GM19023 (cell line): Measurements from ENCODE around the gene B9D2.
"Not testable (repeated sequence)": the region's sequence is repeated elsewhere in the genome, so short reads cannot be mapped to it uniquely, and the experiment has no call there.

Experiments used
- ATAC-seq: cut with Tn5 transposase; IDR thresholded peaks from one replicate; pipeline ENCODE4 v1.9.1; 2021; ENCODE audit warnings: mild to moderate bottlenecking, moderate library complexity; ENCODE audit not compliant: unreplicated experiment

B9D2 gene

DNA sequence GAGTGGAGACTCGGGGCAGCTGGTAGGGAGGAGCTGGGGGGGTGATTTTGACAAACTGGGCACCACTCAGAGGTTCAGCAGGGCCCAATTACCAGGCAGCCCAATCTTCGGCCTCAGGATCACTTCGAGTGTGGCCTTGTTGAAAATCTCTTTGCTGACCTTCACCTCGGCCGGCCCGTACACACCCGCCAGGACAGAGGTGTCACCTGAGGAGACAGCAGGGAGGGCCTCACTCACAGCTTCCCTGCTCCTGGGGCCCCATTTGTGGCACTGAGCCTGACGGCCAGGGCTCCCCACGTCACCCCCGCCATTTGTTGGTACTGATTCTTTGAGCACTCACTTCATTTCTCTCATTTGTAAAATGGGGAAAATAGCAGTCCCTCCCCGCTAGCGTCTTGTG lies 28.8 kb upstream of the B9D2 start:
- ATAC-seq: no peak

DNA sequence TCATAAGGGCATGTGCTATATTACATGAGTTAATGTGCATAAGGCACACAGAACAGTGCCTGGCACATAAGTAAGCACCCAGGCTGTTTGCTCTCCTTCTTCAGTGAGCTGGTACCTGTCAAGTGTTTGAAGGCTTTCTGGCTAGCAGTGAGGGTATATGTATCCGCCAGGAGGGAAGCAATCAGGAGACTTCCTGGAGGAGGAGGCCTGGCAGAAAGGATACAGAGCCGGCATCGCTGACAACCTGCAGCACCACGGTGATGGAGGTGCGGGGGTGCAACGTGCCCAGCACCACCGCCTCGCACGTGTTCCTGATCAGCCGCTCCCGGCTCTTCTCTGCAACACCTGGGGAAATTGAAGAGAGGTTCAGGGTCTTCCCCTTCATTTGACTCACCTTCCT lies 27.7 kb upstream of the B9D2 start:
- ATAC-seq: no peak

DNA sequence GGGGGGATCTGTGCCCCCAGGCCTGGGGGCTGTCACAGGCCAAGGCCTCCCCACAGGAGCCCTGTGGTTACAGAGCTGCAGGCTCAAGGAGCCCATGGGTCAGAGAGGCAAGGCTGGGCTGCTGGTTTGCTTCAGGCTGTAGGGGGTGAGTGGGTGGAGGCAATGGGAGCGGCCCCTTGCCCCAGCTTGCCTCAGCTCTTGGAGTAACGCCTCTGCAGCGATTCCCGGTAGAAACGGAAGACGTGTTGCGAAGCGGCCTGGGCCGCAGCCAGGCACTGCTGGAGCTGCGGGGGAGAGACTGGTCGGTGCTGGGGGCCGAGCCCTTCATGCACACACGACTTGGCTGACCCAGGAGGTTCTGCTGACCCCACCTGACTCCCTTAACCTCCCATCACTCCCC lies 22.5 kb upstream of the B9D2 start:
- no peak for ATAC-seq

DNA sequence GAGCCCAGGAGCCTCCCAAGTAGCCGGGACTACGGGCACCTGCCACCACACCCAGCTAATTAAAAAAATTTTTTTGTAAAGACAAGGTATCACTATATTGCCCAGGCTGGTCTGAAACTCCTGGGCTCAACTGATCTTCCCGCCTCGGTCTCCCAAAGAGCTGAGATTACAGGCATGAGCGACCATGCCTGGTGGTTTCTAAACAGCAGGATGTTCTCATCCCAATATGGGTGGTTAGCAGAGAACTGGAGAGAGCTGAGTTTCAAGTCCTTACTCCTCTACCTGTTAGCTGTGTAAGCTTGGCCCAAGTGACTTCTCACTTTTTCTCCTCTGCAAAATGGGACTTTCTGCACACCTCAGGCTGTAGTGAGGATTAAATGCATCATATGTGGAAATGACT lies 20.4 kb upstream of the B9D2 start:
- no peak for ATAC-seq

DNA sequence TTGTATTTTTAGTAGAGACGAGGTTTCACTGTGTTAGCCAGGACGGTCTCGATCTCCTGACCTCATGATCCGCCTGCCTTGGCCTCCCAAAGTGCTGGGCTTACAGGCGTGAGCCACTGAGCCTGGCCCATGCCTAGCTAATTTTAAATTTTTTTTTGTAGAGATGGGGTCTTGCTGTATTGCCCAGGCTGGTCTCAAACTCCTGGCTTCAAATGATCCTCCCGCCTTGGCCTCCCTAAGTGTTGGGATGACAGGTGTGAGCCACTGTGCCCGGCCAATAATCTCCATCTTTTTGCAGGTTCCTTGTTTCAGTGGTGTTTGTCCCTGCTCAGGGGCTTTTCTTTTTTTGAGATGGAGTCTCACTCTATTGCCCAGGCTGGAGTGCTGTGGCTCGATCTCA lies 17.6 kb upstream of the B9D2 start:
- not testable (repeated sequence) for ATAC-seq

DNA sequence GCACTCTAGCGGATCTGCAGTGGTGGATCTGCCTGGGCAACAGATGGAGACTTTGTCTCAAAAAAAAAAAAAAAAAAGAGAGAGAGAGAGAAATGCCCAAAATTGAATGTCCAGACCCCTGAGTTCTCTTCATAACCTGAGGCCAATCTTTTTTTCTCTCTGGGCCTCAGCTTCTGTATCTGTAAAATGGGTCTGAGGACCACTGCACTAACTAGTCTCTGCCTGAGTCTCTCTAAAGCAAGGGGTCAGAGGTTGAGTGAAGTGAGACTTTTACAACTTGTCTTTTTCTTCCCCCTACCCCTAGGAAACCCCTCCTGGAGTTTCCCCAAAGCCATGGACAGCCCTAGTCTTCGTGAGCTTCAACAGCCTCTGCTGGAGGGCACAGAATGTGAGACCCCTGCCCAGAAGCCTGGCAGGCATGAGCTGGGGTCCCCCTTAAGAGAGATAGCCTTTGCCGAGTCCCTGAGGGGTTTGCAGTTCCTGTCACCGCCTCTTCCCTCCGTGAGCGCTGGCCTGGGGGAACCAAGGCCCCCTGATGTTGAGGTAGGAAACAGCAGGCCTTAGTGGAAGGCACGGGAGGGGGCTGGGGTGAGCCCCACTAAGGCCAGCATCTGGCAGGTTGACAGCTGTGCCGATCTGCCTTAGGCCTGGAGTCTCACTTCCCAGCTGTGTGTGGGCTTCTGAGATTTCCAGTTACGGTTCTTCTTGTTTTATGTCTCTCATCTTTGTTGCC lies 14.2 kb upstream of the B9D2 start:
- no peak for ATAC-seq

DNA sequence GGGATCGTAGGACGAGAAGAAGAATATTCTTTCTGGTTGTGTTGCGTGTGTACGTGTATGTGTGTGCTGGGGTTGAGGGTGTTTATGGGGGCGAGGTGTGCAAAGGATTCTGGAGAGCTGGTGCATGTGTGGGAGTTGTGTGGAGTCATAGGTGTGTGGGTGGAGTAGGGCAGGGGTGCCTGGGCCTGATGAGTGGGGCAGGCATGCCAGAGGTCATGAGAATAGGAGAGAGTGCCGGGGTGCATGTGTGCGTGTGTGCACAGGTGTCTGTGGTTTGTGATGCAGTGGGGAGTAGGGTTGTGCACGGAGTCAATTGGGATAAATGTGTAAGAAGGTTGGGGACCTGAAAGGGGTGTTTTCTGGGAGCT lies 13.0 kb upstream of the B9D2 start:
- ATAC-seq: no peak

DNA sequence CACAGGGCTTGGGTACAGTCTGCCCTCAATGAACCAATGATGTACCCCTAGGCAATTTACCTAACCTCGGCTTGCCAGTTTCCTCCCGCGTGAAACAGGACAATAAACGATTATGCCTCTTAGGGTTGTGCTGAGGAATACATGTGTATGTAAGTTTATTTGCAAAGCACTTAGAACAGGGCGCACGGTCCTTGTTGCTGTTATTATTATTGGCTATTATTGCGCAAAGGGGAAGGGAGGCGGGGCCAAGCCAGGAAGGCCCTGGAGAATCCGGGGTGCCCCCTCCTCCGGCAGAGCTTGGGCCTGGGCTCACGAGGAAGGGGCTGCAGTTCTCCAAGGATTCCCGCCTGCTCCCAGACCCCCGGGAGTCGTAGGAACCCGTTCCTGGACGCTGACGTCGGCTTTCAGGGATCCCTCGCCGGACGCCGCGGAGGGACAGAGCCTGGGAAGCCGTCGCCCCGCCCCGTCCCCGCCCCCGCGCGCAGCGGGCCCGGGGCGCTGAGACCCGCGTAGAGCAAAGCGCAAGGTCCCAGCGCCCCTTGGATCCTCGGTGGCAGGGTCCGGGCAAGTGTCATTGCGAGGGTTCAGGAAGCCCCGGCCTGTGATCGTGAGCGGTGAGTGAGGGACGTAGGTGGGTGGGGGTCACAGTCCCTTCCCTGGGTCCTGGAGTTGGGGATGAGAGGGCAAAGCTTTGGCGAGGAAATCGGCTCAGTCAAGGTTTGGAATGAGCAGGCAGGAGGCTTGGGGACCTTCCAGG lies 12.5 kb upstream of the B9D2 start, which contains the start of gene TMEM91:
TSS of gene TMEM91 (plus strand) at position 293 of the 757 bp plus-strand sequence. CDS start 1,777 bp downstream, outside the sequence.
- ATAC-seq: no peak

DNA sequence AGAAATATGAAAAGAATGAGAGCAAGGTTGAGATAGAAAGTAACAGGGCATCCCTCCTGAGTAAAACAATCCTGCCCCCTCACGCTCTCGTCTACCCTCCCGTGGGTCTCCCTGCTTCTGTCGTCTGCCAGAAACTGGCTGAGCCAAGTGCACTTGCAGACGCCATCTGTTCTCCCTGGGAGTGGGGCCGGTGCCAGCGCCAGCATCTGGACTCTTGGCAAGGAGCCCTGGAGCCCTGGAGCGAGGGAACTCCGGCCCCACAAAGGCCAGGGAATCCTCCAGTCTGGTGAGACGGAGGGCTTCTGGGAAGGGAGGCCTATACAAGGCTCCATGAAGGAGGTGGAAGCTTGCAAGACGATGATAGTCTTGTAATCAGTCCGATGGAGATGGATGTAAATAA lies 10.0 kb upstream of the B9D2 start:
- ATAC-seq: no peak

DNA sequence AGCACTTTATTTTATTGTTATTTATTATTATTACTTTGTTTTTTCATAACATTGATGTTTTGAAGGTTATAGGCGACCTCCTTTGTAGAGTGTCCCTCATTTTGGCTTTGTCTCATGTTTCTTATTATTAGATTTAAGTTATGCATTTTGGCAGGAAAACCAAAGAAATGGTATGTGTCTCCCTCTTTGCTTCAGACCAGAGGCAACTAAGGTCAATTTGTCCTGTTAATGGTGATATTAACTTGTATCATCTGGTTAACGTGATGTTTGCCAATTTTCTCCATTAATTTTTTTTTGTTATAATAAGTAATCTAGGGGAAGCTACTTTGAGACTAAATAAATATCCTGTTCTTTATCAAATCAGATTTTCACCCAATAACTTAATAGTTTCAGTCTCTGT lies 8.6 kb upstream of the B9D2 start:
- ATAC-seq: no peak

DNA sequence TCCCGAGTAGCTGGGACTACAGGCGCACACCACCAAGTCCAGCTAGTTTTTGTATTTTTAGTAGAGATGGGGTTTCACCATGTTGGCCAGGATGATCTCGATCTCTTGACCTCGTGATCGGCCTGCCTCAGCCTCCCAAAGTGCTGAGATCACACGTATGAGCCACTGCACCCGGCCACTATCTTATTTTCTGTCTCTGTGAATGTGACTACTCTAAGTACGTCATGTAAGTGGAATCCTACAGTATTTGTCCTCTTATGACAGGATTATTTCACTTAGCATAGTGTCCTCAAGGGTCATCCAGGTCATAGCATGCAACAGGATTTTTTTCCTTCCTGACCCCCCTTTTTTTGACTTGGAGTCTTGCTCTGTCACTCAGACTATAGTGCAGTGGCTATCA lies 7.6 kb upstream of the B9D2 start:
- ATAC-seq: no peak

DNA sequence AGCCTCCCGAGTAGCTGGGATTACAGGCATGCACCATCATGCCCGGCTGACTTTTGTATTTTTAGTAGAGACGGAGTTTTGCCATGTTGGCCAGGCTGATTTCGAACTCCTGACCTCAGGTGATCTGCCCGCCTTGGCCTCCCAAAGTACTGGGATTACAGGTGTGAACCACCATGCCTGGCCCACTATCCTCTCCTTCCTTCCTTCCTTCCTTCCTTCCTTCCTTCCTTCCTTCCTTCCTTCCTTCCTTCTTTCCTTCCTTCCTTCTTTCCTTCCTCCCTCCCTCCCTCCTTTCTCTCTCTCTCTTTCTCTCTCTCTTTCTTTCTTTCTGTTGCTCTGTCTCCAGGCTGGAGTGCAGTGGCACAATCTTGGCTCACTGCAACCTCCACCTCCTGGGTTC lies 7.2 kb upstream of the B9D2 start:
- ATAC-seq: not testable (repeated sequence)

DNA sequence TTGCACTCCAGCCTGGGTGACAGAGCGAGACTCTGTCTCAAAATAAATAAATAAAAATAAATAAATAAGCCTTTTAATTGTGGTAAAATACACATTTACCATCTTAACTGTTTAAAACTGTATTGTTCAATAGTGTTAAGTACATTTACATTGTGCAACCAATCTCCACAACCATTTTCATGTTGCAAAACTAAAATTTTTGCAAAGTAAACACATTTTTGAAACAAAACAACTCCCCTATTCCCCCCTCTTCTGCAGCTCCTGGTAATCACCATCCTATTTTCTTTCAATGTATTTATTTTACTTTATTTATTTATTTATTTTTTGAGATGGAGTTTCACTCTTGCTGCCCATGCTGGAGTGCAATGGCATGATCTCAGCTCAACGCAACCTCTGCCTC lies 5.8 kb upstream of the B9D2 start:
- no peak for ATAC-seq

DNA sequence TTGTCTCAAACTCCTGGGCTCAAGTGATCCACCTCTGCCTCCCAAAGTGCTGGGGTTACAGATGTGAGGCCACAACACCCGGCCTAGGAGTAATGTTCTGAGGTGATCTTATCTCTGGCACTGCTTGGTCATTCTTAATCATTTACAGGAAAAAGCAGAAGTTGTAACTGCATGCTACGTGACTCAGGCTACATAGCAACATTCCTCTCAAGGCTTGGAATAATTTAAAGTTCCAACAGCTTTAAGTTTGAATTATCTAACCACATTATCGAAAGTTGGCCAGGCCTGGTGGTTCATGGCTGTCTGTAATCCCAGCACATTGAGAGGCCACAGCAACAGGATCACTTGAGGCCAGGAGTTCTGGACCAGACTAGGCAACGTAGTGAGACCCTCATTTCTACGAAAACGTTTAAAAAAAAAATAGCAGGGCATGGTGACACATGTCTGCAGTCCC lies 3.9 kb upstream of the B9D2 start:
- ATAC-seq: peak; percentile 28

DNA sequence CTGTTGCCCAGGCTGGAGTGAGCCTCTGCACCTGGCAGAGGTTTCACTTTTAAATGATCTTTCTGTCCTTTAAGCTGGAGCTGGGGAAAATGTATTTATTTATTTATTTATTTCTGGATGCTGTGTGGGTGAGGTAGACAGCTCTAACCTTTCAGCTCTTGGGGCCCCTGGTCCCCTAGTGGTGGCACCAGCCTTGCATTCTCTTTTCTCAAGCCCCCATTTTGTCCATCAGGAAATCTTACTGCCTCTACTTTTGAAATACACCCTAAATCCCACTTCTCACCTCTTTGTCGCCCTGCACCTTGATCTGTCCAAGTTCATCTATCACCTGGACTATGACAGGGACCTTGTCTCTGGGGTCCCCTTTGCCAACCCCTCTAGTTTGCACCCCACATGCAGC lies 2.1 kb upstream of the B9D2 start:
- ATAC-seq: no peak

DNA sequence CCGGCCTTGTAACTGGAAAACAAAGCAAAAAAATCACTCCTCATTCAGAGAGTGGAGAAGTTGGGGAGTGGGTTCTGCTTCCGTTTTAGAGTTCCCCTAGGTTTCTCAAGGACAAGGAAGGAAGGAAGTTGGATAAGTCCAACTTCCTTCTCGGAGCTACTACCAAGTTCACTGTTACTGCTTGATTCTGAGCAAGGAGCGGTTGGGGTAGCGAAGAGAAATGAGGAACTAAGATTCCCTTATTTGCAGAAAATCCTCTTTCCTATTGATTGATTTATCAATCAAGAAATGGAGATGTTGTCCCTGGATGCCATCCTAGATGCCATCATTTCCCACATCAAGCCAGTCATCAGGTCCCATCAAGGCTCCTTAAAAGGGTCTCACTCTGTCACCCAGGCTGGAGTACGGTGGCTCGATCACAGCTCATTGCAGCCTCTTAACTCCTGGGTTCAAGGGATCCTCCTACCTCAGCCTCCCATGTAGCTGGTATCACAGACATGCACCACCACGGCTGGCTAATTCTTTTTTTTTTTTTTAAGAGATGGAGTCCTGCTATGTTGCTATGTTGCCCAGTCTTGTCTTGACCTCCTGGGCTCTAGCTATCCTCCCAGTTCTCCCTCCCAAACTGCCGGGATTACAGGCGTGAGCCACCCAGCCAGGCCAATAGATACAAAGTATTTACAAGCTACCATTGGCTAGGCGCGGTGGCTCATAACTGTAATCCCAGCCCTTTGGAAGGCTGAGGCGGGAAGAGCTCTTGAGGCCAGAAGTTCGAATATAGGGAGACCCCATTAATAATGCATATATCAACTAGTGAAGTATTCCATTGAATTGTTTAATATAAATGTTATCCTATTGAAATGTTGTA lies 809 bp upstream of the B9D2 start:
- ATAC-seq: no peak

DNA sequence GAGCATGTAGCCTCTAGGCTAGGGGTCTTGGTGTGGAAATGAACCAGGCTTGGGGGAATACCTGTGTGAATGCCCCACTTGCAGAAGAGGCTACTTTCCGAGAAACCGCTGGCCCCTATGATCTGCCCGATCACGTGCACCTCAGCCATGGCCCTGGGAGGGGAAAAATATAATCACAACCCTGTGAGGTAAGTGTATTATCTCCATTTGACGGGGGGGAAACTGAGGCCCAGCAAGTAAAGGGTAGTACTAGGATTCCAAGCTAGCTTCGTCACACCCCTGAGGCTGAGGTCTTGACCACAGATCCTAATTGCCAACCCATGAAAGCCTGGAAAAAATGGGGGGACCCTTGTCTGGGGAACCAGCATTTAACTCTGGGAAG lies 587 bp downstream of the B9D2 start:
- no peak for ATAC-seq

DNA sequence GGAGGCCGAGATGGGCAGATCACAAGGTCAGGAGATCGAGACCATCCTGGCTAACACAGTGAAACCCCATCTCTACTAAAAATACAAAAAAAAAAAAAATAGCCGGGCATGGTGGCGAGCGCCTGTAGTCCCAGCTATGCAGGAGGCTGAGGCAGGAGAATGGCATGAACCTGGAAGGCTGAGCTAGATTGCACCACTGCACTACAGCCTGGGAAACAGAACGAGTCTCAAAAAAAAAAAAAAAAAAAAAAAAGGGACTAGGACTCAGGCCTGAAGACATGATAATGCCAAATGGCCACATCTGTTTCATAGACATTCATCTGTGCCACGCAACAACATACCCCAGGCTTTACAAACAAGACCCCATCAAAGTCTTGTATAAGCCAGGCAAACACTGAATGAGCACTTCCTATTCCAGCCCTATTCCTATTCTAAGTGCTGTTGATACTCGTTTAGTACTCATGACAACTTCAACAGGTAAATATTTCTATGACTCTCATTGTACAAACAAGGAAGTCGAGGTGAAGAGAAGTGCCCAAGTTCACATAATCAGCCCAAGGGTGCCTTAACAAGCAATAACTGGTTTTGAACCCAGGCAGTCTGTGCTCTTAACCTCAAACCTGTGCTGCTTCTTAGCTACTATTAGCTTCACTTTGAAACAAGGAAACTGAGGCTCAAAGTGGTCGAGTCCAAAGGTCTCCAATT lies 1.7 kb downstream of the B9D2 start:
- no peak for ATAC-seq

DNA sequence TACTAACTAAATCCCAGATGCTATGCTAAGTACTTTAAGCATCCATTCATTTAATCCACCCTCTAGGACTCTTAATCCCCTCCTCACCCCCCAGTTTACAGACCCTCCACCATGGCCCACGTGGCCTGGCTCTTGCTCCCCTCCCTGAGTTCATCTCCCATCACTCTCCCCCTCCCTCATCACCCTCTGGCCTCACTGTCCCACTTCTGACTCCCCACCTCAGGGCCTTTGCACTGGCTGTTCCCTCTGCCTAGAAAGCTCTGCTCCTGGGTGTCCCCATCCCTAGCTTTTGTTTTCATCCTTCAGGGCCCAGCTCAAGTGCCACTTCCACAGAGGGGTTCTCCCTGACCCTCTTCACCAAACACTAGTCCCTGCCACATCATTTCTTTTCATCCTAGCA lies 4.2 kb downstream of the B9D2 start:
- no peak for ATAC-seq

DNA sequence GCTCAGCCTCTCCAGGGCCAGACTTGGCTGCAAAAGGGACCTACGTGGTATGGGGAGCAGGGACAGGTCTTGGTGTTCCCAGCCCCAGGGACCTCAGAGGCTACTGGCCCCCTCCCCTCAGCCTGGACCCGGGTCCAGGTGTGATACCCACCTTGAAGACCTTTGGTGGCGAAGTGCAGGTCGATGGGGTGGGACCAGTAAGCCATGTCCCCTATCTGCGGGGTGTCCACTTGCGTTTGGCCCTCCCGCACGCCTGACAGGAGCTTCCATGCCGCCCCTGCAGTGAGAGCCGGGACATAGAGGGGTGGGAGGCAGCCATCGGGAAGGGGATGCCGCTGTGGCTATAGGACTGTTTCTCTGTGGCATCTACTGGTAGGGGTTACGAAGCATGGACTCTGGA lies 6.2 kb downstream of the B9D2 start:
- no peak for ATAC-seq
